Posterior vena cava (tissue), 2 donors: ENCODE measurements around the gene KIAA1217. TPM values are rescaled to one million over a fixed set of nuclear protein-coding genes. Genes with fewer than 3 reads are reported as not detected.
"Not testable (repeated sequence)": the region's sequence is repeated elsewhere in the genome, so short reads cannot be mapped to it uniquely, and the experiment has no call there.

Experiments used
- DNase-seq: peaks from one replicate; pipeline ENCODE4 v3.0.0-alpha.2; 2020; ENCODE audit warnings: low spot score
- intact Hi-C, 2 donors: fragments of 100-400 bp; cut with DNase I; formaldehyde crosslinking; loops; one replicate each; pipeline versions ENCODE4 v1.14.1 to v1.14.2; 2022 to 2023
- total RNA-seq, 2 donors: library from RNA; stranded (reverse); fragmentation: NEBNext Ultra II Directional; extraction: Animal tissue kit (Norgen Biotek cat#: 25700); gene quantifications; one replicate each; pipeline ENCODE4 v1.2.1, GENCODE V29; 2021
- donor health status: DM: yes; HTN: yes; CAD: no.
- donor health status: DM: yes; HTN: yes; CAD: no.

The KIAA1217 gene
- total RNA-seq, 2 donors from 2014 or later: 11.8 to 20.3 TPM

DNA sequence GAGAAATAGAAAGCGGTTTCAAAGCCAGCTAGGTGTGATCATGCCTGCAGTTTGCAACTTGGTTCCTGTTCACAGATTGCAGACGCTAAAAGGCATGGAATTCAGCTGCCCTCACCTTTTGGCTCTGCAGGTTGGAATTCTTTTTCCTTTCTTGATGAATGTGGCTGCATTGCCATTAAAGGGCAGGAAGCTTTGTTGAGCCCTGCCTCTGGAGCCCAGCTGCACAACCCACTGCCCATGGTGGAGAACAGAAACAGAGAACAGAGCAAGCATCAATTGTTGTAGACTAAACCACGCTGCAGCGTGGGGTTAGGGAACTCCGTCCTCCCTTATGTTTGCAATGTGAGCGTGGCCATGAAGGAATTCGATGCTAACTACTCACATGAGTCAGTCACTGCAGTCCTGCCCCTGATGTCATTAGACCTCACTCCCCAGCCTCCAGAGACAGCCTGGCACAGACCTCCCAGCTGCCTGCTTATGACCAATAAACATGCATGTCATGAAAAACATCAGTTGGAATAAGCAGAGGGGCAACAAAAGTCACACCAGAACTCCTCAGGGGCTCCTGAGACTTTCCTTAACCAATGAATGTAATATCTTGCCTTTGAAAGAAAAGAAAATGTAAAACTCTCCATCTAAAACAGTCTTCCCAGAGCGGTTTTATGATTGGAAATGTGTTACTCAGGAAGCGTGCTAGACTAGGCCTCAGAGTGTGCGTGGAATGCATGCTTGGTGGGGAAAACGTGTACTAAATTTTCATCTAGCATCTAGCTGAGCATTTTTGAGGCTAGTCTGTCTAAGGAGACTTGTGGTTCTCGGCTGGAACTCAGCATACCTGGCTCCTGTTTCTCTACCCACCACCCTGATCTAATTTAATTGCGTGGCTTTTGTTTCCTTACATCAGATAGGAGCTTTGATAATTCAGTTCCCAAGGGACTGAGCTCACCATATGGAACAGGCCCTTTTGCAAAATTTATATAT is 232.2 kb downstream of the KIAA1217 start:
- intact Hi-C loops: no loop called here
- no peak for DNase-seq

DNA sequence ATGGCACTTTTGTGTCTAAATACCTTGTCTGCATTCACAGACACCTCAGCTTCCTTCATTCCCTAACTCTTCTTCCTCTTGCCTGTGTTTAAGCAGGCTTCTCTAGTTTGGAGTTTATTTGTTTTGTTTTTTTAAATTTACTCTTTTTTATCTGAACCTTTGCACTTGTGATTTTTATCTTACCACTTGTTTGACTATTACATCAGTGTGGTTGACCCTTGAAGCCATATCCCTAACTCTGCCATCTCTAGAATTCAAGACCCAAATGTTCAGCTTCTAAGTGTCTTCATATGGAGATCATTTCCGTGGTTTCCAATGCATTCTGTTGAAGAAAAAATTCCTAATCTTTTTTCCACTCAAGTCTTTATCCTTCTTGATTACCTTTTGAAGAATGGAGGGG is 233.3 kb downstream of the KIAA1217 start:
- no peak for DNase-seq
- intact Hi-C loops: no loop called here

DNA sequence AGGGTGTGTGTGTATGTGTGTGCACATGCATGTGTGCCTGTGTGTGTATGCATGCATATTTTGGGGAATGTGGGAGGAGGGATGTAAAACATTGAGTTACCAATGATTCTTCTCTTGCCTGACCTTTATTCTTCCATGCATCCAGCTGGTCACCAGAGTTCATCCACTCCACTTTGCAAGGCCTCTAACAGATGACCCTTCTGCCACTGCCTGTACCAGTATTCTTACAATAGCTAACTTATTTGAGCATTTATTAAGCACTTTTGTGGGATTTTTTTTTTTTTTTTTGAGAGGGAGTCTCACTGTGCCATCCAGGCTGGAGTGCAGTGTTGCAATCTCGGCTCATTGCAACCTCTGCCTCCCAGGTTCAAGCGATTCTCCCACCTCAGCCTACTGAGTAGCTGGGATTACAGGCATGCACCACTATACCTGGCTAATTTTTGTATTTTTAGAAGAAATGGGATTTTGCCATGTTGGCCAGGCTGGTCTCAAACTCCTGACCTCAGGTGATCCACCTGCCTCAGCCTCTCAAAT is 233.8 kb downstream of the KIAA1217 start:
- intact Hi-C loops, DNase-seq: not testable (repeated sequence)

DNA sequence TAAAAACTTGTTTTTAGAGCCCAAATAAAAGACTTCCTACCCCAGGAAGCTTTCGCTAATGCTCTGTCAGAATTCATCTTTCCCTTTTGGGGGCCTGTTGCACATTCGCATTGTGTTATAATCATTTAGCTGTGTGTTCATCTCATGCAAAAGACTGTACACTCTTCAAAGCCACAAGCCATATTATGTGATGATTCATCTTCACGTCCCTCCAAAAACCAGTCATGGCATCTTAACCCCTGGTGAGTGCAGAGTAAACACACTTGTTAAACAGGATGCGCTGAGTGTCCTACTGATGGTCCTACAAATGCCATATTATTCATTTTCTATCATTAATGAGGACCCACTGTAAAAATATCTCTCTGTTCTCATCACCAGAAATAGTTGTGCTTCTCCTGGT is 235.4 kb downstream of the KIAA1217 start:
- no peak for DNase-seq

DNA sequence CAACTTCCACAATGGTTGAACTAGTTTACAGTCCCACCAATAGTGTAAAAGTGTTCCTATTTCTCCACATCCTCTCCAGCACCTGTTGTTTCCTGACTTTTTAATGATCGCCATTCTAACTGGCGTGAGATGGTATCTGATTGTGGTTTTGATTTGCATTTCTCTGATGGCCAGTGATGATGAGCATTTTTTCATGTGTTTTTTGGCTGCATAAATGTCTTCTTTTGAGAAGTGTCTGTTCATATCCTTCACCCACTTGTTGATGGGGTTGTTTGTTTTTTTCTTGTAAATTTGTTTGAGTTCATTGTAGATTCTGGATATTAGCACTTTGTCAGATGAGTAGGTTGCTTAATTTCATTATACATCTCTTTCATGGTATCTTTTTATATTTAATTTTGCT is 237.0 kb downstream of the KIAA1217 start:
- DNase-seq, intact Hi-C loops: not testable (repeated sequence)

More for the DNA sequence above, 235.4 kb downstream of the KIAA1217 start:
- intact Hi-C loops: no loop called here

DNA sequence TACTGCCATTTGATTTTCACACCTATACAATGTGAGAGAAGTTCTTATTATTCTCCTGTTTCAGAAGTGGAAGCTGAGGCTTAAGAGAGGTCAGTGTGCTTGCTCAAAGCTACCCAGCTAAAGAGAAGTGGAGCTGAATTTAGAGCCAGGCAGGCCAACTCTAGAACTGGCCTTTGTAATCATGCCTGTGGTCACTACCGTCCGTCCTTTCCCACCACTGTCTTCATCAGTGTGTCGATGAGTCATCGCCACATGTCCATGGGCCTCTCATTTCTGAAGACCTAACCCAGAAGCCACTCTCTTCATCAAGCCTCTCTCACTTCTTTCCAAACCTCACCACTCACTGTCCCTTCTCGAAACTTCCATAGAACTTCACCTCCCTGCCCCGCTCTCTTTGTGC is 237.8 kb downstream of the KIAA1217 start:
- intact Hi-C loops: no loop called here
- no peak for DNase-seq

DNA sequence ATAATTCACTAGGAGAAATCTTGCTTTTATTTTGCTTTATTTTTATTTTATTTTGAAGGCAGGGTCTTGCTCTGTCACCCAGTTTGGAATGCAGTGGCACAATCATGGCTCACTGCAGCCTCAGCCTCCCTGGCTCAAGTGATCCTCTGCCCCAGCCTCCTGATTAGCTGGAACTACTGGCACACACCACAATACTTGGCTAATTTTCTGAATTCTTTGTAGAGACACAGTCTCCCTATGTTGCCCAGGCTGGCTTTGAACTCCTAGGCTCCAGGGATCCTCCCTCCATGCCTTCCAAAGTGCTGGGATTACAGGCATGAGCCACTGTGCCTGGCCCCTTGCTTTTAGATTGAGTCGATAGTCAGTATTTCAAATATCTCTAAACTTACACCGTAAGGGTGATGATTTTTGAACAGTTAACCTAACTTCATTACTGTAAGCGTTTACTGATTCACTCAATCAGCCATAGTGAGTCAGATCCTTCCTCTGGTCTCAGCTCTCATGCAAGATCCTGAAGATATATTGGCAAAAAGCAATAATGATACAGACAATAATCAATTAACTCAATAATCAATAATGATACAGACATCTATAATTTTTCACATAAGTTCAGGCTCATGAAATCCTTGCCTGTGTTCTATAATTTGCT is 239.5 kb downstream of the KIAA1217 start:
- intact Hi-C loops: no loop called here
- DNase-seq: no peak

DNA sequence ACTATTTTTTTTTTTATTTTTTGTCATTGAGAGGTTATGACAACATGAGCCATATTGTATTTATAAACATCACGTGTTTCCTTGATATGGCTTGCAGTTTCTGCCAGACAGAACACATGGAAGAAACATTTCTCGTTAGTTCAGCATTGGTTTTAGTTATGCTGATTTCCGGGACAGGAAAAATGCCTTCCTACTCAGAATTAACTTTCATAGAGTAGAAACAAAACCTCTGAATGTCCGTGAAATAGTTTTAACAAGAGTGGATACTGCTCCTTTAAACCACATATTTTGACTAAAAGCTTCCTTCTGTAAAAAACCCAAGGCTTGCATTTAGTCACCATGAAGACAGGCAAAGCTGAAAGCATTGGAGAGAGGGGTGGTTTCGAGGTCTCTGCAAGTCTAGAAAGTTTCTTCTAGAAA is 240.4 kb downstream of the KIAA1217 start:
- DNase-seq: no peak
- intact Hi-C loops: no loop called here

DNA sequence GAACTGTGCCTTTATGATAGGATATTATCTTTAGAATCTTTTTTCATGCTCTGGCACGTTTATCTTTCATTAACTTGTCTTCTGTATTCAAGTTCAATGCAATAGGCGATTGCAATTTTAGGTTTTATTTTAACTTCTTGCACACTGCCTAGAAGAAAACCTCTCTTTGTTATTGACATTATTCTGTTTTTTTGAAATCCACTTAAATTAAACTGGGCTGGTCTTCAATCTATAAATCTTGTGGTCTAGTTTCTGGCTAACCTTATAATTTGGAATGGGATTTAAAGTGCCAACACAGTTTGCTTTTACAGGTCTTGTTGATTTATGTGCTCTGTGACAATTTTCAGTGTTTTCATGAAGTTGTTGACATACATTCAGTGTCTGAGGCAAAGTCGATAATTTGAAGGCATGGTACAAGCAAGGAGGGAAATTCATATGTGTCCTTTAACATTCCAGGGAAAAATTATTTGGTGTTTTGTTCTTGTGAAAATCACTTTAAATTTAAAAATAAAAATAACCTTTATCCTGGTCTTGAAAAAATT is 240.9 kb downstream of the KIAA1217 start:
- no peak for DNase-seq
- intact Hi-C loops: no loop called here

DNA sequence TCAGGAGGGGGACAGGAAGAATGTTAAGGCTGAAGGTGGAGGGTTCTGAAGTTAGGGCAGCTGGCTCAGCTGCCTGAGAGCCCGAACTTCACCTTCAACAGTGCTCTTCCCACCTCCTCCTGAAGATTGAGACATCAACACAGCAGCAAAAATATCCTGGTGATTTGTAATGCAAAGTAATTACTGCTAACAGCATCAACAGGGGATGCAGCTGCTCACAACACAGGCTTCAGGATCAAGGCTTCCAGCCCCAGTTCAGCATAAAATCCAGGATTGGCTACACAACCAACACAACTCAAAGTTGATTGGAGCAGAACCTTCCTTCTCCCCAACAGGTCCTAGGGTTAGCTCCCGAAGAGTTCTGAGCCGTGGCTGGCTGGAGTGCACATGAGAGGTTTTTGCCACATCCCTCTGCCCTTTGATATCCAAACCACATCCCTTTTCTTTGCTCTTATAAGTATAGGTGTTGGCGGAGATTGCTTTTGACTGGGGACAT is 242.4 kb downstream of the KIAA1217 start:
- no peak for DNase-seq
- intact Hi-C loops: no loop called here

DNA sequence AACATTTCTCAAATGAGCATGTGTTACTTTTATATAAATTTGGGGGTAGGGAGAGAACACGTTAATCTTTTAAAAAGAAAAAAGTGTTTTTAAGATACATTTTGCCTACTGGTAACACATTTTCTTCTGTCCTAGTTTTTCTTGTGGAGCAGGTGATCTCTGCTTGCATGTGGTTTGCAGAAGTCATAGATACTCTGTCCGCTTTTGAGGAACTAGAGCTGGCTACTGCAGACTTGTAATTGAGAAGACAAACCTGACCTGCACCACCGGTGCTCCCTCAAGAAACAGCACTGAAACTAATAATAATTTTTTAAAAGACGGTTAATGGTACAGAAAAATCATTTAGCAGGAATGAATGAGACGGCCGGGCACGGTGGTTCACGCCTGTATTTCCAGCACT is 243.1 kb downstream of the KIAA1217 start:
- intact Hi-C loops: no loop called here
- DNase-seq: no peak

DNA sequence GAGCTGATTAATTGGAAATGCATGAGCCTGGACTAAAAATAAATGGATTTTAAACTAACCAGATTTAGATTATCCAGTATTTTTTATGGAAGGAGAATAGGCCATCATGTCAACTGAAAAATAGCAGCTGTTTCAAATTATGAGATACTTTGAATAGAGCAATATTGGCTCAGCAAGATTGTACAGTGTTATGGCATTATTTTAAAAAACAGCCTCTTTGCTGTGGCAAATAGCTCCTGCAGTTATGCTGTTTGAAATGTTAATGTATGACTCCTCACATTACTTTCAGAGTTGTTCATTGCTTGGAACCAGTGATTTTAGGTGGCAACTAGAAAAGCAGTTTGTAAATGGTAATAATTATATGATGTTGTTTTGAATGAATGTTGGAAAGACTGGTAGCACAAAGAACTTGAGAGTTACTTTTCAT is 244.5 kb downstream of the KIAA1217 start:
- DNase-seq: no peak
- intact Hi-C loops: no loop called here

DNA sequence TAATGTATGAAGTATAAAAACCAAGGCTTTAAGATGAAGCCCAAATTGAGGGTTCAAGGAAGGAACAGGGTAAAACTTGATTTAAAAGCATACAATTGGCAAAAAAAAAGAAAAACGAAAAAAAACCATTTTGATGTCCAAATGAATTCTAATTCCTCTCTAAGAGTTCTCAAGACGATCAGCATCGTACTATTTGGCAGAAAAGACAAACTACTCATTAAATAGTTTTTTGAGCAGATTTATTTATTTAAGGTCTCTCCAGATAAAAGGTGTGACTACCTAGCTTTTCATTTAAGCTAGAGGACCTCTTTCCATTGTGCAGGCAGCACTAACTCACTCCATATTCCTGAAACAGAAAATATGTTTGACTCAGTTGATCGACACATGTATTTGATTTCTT is 245.0 kb downstream of the KIAA1217 start:
- intact Hi-C loops: no loop called here
- no peak for DNase-seq

DNA sequence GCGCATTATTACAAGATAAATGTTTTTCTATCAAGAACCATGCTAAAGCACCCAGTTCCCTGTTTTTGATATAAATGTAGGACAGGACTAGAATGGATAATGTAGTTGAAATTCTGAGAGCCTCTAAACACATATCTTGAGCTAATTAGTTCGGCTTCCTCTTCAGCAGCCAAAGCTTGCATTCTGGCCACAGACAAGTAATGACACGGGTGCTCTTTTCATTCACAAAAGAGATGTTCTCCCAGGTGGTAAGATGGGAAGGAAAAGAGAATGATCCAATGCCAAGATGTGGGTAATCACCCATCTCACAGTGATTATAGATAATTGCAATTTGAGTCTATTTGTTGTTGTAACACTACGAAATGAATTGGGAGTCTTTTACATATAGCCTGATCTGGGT is 246.5 kb downstream of the KIAA1217 start:
- intact Hi-C loops: no loop called here
- no peak for DNase-seq

DNA sequence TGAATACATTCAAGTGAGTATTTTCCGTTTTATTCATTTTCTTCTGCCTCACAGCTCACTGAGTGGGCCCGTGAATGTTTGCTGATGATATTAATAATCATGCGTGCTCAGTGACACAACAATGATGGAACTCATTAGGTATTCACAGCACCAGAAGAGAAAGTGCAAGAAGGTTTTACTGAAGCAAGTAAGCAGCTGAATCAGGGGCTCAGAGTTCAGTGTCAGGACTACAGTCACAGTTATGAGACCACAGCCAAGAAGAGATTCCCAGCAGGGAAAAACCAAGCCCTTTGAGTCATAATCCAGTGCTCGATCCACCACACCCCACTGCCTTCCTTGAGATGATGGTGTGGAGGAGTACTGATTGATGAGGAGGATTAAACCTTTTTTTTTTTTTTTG is 247.4 kb downstream of the KIAA1217 start:
- intact Hi-C loops: no loop called here
- DNase-seq: no peak

DNA sequence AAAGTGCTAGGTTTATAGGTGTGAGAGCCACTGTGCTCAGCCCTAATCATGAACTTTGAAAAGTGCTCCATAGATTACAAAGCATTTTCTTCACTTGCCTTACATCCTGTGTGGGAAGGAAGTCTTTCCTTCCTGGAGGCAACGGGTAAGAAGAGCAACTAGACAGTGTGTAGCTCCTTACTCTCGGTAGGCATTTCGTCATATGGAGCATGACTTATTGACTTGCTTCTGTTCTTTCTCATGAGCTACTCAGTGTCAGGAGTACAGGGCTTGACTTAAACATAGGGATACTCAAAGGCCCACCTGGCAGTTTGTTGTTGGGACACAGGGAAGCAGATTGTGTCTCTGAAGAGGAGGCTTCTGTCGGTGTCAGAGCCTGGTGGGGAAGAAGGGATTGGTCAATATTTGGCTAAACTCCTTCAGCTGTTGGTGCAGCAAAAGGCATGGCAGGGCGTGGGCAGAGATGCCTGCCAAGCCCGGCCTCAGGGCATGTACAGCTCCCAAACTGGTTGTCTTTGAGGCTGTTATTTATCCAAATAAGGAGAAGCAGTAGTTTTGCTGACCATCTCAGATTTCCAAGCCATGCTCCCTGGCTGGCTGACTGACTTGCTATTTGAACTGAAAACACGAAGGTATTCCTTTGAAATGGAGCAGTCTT is 248.9 kb downstream of the KIAA1217 start:
- intact Hi-C loops: no loop called here
- DNase-seq: no peak

DNA sequence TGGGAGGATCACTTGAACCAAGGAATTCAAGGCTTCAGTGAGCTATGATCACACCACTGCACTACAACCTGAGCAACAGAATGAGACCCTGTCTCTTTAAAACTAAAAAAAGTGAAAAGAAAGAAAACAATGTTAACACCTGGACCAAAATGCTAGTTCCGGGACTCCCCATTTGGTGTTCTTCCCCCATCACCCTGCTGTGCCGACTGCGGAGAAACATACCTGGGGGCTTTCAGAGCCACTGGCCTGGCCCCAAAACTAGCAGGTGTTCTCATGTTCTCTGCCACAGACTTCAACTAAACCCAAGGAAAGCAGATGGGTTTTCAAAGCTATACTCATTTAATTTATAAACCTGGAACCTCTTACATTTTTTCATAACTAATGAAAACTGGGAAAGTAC is 250.9 kb downstream of the KIAA1217 start:
- no peak for DNase-seq
- intact Hi-C loops: no loop called here

DNA sequence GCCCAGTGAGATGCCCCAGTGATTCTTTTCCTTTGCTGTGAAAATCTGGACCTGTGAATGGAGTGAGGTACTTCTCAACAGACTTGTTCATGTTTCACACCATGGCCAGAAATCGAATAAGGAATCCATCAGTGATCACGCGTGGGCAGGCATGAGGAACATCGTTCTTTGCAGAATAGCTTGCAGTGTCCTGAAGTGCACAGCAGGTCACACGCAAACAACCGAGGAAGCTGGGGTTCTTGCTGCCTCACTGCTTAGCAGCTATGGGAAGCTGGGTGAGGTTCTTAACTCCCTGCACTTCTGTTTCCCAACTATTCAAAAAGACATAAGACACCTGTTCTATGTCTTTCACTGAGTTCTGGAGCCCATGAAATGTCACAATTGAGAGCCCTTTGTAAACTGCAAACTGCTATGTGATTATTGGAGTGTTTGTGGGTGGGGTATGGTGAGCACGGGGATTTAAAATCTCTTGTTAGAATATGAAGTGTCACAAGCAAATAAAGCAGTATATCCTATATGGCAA is 253.4 kb downstream of the KIAA1217 start:
- intact Hi-C loops: no loop called here
- no peak for DNase-seq

DNA sequence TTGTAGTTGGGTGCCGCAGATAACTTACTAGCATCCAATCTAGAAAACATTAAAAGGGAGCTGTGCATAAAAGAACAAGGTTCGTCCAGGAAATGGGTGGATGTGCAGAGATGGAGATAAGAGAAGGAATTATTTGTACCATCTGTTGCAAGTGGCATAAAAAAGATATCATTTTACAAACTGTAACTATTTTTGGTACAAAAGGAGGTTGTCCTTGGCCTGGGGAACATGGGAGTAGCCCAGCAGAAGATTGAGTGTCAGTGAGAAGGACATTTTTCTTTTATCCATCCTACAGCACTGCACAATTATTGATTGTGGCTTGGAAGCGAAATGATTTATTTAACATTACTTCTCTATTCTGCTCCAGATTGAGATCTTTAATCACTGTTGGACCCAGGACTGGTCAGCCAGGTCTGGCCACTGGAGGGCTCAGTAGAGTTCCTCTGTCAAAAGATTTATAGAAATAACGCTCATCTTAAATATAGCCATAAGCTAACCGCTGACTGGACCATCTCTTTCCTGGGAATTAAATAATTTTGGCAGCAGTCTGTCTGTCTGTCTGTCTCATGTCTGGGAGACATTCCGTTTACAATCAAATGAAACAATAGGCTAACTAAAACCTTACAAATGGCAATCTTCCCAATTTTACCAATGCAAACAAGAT is 254.1 kb downstream of the KIAA1217 start:
- intact Hi-C loops: no loop called here
- no peak for DNase-seq
